ENCODE results near the gene TIMM29. TPM values are rescaled to one million over a fixed set of nuclear protein-coding genes. Genes with fewer than 3 reads are reported as not detected.

Gene TIMM29
- total and polyA plus RNA-seq, 2 of the 13 experiments (the other 11 are each of a cell fraction or from before 2014, with no cell fraction given): 7.1 to 33.8 TPM

GRCh38 chr19:10960314-10961072 is 31.9 kb downstream of the TIMM29 start, which contains the start of gene SMARCA4 (continued):
- TF ChIP-seq, protein P1, sequence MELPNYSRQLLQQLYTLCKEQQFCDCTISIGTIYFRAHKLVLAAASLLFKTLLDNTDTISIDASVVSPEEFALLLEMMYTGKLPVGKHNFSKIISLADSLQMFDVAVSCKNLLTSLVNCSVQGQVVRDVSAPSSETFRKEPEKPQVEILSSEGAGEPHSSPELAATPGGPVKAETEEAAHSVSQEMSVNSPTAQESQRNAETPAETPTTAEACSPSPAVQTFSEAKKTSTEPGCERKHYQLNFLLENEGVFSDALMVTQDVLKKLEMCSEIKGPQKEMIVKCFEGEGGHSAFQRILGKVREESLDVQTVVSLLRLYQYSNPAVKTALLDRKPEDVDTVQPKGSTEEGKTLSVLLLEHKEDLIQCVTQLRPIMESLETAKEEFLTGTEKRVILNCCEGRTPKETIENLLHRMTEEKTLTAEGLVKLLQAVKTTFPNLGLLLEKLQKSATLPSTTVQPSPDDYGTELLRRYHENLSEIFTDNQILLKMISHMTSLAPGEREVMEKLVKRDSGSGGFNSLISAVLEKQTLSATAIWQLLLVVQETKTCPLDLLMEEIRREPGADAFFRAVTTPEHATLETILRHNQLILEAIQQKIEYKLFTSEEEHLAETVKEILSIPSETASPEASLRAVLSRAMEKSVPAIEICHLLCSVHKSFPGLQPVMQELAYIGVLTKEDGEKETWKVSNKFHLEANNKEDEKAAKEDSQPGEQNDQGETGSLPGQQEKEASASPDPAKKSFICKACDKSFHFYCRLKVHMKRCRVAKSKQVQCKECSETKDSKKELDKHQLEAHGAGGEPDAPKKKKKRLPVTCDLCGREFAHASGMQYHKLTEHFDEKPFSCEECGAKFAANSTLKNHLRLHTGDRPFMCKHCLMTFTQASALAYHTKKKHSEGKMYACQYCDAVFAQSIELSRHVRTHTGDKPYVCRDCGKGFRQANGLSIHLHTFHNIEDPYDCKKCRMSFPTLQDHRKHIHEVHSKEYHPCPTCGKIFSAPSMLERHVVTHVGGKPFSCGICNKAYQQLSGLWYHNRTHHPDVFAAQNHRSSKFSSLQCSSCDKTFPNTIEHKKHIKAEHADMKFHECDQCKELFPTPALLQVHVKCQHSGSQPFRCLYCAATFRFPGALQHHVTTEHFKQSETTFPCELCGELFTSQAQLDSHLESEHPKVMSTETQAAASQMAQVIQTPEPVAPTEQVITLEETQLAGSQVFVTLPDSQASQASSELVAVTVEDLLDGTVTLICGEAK (IDR thresholded peaks at IDR 0.05): no peak
- TF ChIP-seq, protein P1 (CRISPR knock-in tag; IDR thresholded peaks at IDR 0.05): peak; percentile 71
- TF ChIP-seq EED (CRISPR knock-in tag; IDR thresholded peaks at IDR 0.05) (peak; percentile 80; the same call in 1 of the 2 replicates), GRHL1 (CRISPR knock-in tag; conservative IDR thresholded peaks at IDR 0.05) (no peak), ARNTL (CRISPR knock-in tag; IDR thresholded peaks at IDR 0.05) (0 out of 2 replicates have a peak, but pooled peaks have one; percentile 31), HES4 (CRISPR knock-in tag; IDR thresholded peaks at IDR 0.05; ENCODE audit: borderline replicate concordance) (peak; percentile 84; the same call in 1 of the 2 replicates), SP4 (CRISPR knock-in tag; IDR thresholded peaks at IDR 0.05) (peak; percentile 75), NR2F6 (IDR thresholded peaks at IDR 0.05) (peak; percentile 52), NR2F6 (CRISPR knock-in tag; IDR thresholded peaks at IDR 0.05) (peak; percentile 54), XRCC5 (optimal IDR thresholded peaks at IDR 0.05; ENCODE audit: low read length) (peak; percentile 54), ZNF775 (CRISPR knock-in tag; IDR thresholded peaks at IDR 0.05; ENCODE audit: borderline replicate concordance) (0 out of 2 replicates have a peak, but pooled peaks have one; percentile 26), ARNT2 (CRISPR knock-in tag; IDR thresholded peaks at IDR 0.05; ENCODE audit: low read depth) (peak; percentile 82; the same call in 1 of the 2 replicates), ZNF17 (CRISPR knock-in tag; IDR thresholded peaks at IDR 0.05) (no peak), PCBP1 (IDR thresholded peaks at IDR 0.05; ENCODE audit: borderline replicate concordance, low read depth, low read length) (peak; percentile 44; the same call in 1 of the 2 replicates), SIN3A (IDR thresholded peaks at IDR 0.05; ENCODE audit: borderline replicate concordance, low read depth, low read length) (peak; percentile 21; the same call in 1 of the 2 replicates), ZNF772 (CRISPR knock-in tag; IDR thresholded peaks at IDR 0.05) (peak; percentile 94; the same call in 1 of the 2 replicates)

Data from HepG2 (cell line).